OCI-LY3 (cell line): ENCODE data around the gene FCN1.

Source experiments
- H2AFZ ChIP-seq: fragments of 200-600, 300-600 bp; shearing (Covaris generic); 2 replicates; pipeline ENCODE4 v1.6.0; 2014; ENCODE audit warnings: antibody characterized with exemption, low read depth, low read length
- H3K27ac ChIP-seq: fragments of 200-600, 300-600 bp; sonication (generic); 2 replicates; pipeline ENCODE4 v1.5.1; 2014; ENCODE audit warnings: mild to moderate bottlenecking, low read length, moderate library complexity, mixed read lengths
- H3K27me3 ChIP-seq: fragments of 200-600, 300-600 bp; sonication (generic); 2 replicates; pipeline ENCODE4 v1.6.1; 2014; ENCODE audit warnings: low read depth, low read length, mixed read lengths
- H3K36me3 ChIP-seq: fragments of 200-600, 300-600 bp; sonication (generic); replicated peaks from 2 replicates; pipeline ENCODE3; 2014; ENCODE audit warnings: low read depth, low read length, mixed read lengths
- H3K4me1 ChIP-seq: fragments of 300-600, 200-600 bp; sonication (generic); 2 replicates; pipeline ENCODE4 v1.6.1; 2014; ENCODE audit warnings: low read length, mixed read lengths
- H3K4me2 ChIP-seq: fragments of 200-600, 300-600 bp; sonication (generic); 2 replicates; pipeline ENCODE4 v1.6.1; 2014; ENCODE audit warnings: low read length, mixed read lengths
- H3K4me3 ChIP-seq: fragments of 300-600, 200-600 bp; sonication (generic); 2 replicates; pipeline ENCODE4 v1.5.1; 2014; ENCODE audit warnings: antibody characterized with exemption, mild to moderate bottlenecking, low read length, moderate library complexity
- H3K79me2 ChIP-seq: fragments of 300-600, 200-600 bp; shearing (Covaris generic); 2 replicates; pipeline ENCODE4 v1.6.1; 2014; ENCODE audit warnings: mild to moderate bottlenecking, low read length, mixed read lengths
- H3K9ac ChIP-seq: fragments of 300-600, 200-600 bp; shearing (Covaris generic); 2 replicates; pipeline ENCODE4 v1.6.0; 2014; ENCODE audit warnings: mild to moderate bottlenecking, low read length, moderate library complexity
- H3K9me3 ChIP-seq: fragments of 200-600, 300-600 bp; shearing (Covaris generic); 2 replicates; pipeline ENCODE4 v1.6.1; 2014; ENCODE audit warnings: low read length, mixed read lengths; ENCODE audit not compliant: insufficient read depth
- H4K20me1 ChIP-seq: fragments of 200-600, 300-600 bp; sonication (generic); 2 replicates; pipeline ENCODE4 v1.6.1; 2016; ENCODE audit warnings: low read length, mixed read lengths; ENCODE audit not compliant: insufficient read depth
- CTCF ChIP-seq: fragments of 200-600, 300-600 bp; sonication (generic); IDR thresholded peaks from 2 replicates; pipeline ENCODE4 v1.5.1; 2014; ENCODE audit warnings: antibody characterized with exemption, low read length, low read depth
- EZH2phosphoT487 ChIP-seq: fragments of 200-600 bp; shearing (Covaris generic); IDR thresholded peaks from 2 replicates; pipeline ENCODE4 v1.6.1; 2018; ENCODE audit warnings: antibody characterized with exemption, mixed run types, low read depth

The FCN1 gene

GRCh38 chr9:134917431-134918373 lies at the start of gene FCN1:
FCN1 (minus strand) TSS chr9:134917912; CDS start chr9:134917871, 41 bp downstream.
- TF ChIP-seq CTCF (no peak), EZH2phosphoT487 (no peak)
- Histone ChIP-seq H3K4me1 (peaks cover 13% of the 10 kb centered on the region), H4K20me1 (no peaks in the 10 kb centered on the region), H3K27ac (no peak within 1 kb of the TSS), H3K27me3 (no peaks in the 10 kb centered on the region), H3K36me3 (no peaks in the 10 kb centered on the region), H3K4me3 (no peak within 1 kb of the TSS), H3K9ac (no peak within 1 kb of the TSS), H2AFZ (no peak within 1 kb of the TSS), H3K79me2 (no peaks in the 10 kb centered on the region), H3K9me3 (peaks cover 8% of the 10 kb centered on the region; the same call in 1 of the 2 replicates), H3K4me2 (no peak within 1 kb of the TSS)

- Histone ChIP-seq H3K9ac (no peak overlapping the region), H3K9me3 (no peaks in the 10 kb centered on the region), H3K4me1 (peaks cover 5% of the 10 kb centered on the region), H4K20me1 (no peaks in the 10 kb centered on the region), H3K79me2 (no peaks in the 10 kb centered on the region), H2AFZ (no peak overlapping the region), H3K27me3 (peaks cover 16% of the 10 kb centered on the region; the same call in 1 of the 2 replicates), H3K4me3 (no peak overlapping the region), H3K27ac (no peak overlapping the region), H3K36me3 (no peaks in the 10 kb centered on the region), H3K4me2 (no peak overlapping the region)
- TF ChIP-seq CTCF (no peak), EZH2phosphoT487 (no peak)
Observed at GRCh38 chr9:134966697-134967546, 49.2 kb upstream of the FCN1 start.

GRCh38 chr9:134966270-134966669 lies 48.6 kb upstream of the FCN1 start:
- TF ChIP-seq EZH2phosphoT487 (no peak), CTCF (no peak)

GRCh38 chr9:134965851-134966250 lies 48.1 kb upstream of the FCN1 start:
- no peaks in the 10 kb centered on the region for H3K9me3 ChIP-seq
- peaks cover 10% of the 10 kb centered on the region; the same call in 1 of the 2 replicates for H3K27me3 ChIP-seq
- H3K4me2 ChIP-seq, result no peak overlapping the region
- no peaks in the 10 kb centered on the region for H3K36me3 ChIP-seq
- TF ChIP-seq EZH2phosphoT487 (no peak), CTCF (no peak)
- no peak overlapping the region for H3K4me3 ChIP-seq
- H3K9ac ChIP-seq, result no peak overlapping the region
- H2AFZ ChIP-seq, result no peak overlapping the region
- no peaks in the 10 kb centered on the region for H4K20me1 ChIP-seq
- no peaks in the 10 kb centered on the region for H3K79me2 ChIP-seq
- H3K27ac ChIP-seq, result no peak overlapping the region
- H3K4me1 ChIP-seq, result peaks cover 10% of the 10 kb centered on the region

More at GRCh38 chr9:134966270-134966669, 48.6 kb upstream of the FCN1 start:
- H3K4me1 ChIP-seq, result peaks cover 10% of the 10 kb centered on the region
- no peak overlapping the region for H3K27ac ChIP-seq
- H3K4me3 ChIP-seq, result no peak overlapping the region
- H3K36me3 ChIP-seq, result no peaks in the 10 kb centered on the region
- no peak overlapping the region for H2AFZ ChIP-seq
- no peaks in the 10 kb centered on the region for H3K9me3 ChIP-seq
- no peaks in the 10 kb centered on the region for H4K20me1 ChIP-seq
- no peak overlapping the region for H3K9ac ChIP-seq
- H3K27me3 ChIP-seq, result peaks cover 10% of the 10 kb centered on the region; the same call in 1 of the 2 replicates
- H3K4me2 ChIP-seq, result no peak overlapping the region
- no peaks in the 10 kb centered on the region for H3K79me2 ChIP-seq
